Neutrophil (primary cell): ENCODE data around the gene NID1.

Experiments used
- H3K27ac ChIP-seq: fragments of 200-600 bp; sonication (generic); 2 replicates; pipeline ENCODE4 v1.5.1; 2016; ENCODE audit warnings: mild to moderate bottlenecking, moderate library complexity
- H3K27me3 ChIP-seq: fragments of 200-600 bp; sonication (generic); 2 replicates; pipeline ENCODE4 v1.6.0; 2016; ENCODE audit warnings: mild to moderate bottlenecking
- H3K36me3 ChIP-seq: fragments of 200-600 bp; sonication (generic); 2 replicates; pipeline ENCODE4 v1.5.1; 2017
- H3K4me1 ChIP-seq, 2 experiments: fragments of 200-600 bp in 1 of 2; sonication (generic) in 1 of 2; 1 replicate in 1 of 2; 2 replicates in 1 of 2; pipeline versions ENCODE4 v1.5.1 to v1.6.1; 2013 to 2016; ENCODE audit warnings: low read depth in 1 of 2, low read length in 1 of 2, mild to moderate bottlenecking in 1 of 2, moderate library complexity in 1 of 2; ENCODE audit not compliant: control insufficient read depth in 1 of 2, insufficient read depth in 1 of 2
- H3K4me3 ChIP-seq, 2 experiments: fragments of 200-600 bp in 1 of 2; sonication (generic) in 1 of 2; 1 replicate in 1 of 2; 2 replicates in 1 of 2; pipeline ENCODE4 v1.5.1; 2013 to 2016; ENCODE audit warnings: low read depth in 1 of 2, low read length in 1 of 2, mild to moderate bottlenecking in 1 of 2, moderate library complexity in 1 of 2
- H3K9me3 ChIP-seq: fragments of 200-600 bp; sonication (generic); 2 replicates; pipeline ENCODE4 v1.5.1; 2016
- TF ChIP-seq, protein P1 (sequence below): fragments of 200-600 bp; sonication (generic); IDR thresholded peaks from 2 replicates; pipeline ENCODE4 v1.5.1; 2016; ENCODE audit warnings: antibody characterized with exemption

The NID1 gene, protein sequence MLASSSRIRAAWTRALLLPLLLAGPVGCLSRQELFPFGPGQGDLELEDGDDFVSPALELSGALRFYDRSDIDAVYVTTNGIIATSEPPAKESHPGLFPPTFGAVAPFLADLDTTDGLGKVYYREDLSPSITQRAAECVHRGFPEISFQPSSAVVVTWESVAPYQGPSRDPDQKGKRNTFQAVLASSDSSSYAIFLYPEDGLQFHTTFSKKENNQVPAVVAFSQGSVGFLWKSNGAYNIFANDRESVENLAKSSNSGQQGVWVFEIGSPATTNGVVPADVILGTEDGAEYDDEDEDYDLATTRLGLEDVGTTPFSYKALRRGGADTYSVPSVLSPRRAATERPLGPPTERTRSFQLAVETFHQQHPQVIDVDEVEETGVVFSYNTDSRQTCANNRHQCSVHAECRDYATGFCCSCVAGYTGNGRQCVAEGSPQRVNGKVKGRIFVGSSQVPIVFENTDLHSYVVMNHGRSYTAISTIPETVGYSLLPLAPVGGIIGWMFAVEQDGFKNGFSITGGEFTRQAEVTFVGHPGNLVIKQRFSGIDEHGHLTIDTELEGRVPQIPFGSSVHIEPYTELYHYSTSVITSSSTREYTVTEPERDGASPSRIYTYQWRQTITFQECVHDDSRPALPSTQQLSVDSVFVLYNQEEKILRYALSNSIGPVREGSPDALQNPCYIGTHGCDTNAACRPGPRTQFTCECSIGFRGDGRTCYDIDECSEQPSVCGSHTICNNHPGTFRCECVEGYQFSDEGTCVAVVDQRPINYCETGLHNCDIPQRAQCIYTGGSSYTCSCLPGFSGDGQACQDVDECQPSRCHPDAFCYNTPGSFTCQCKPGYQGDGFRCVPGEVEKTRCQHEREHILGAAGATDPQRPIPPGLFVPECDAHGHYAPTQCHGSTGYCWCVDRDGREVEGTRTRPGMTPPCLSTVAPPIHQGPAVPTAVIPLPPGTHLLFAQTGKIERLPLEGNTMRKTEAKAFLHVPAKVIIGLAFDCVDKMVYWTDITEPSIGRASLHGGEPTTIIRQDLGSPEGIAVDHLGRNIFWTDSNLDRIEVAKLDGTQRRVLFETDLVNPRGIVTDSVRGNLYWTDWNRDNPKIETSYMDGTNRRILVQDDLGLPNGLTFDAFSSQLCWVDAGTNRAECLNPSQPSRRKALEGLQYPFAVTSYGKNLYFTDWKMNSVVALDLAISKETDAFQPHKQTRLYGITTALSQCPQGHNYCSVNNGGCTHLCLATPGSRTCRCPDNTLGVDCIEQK

DNA sequence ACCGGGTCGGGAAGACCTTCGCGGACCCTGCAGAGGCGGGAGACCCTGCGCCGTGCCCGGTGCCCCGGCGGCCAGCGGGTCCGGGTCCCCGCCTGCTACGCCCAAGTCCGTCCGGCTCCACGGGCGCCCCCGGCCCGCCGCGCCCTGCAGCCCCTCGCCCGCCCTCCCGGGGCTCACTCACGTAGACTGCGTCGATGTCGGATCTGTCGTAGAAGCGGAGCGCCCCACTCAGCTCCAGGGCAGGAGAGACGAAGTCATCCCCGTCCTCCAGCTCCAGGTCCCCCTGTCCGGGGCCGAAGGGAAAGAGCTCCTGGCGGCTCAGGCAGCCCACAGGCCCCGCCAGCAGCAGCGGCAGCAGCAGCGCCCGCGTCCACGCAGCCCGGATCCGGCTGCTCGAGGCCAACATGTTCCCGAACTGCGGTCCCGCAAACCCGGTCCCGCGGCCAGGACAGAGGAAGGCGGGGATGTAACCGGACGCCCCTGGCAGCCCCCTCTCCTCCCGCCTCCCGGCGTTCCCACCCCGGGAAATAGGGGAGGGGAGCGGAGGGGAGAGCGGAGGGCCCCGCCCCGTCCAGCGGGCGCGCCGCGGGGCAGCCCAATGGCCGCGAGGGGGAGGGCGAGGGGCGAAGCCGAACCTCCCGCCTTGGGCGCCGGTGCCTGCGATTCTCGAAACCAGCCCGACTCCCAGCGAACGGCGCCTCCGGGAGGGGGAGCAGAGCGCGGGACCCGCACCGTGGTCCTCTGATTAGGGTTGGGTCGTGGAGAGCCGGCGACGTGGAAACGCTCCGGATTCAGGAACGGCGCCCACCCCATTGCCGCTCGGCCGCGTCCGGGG, at the start of gene NID1:
Gene NID1, minus strand, starts transcription at position 417 of the 835 bp plus-strand sequence. Its CDS starts 11 bp downstream, at position 406.
- peaks cover 19% of the 10 kb centered on the region in 2 experiments for H3K4me1 ChIP-seq
- no peaks in the 10 kb centered on the region for H3K9me3 ChIP-seq
- peaks cover 87% of the 10 kb centered on the region for H3K27me3 ChIP-seq
- H3K36me3 ChIP-seq: no peaks in the 10 kb centered on the region
- peak within 1 kb of the TSS; percentile 24 to 58 for H3K4me3 ChIP-seq
- TF ChIP-seq, protein P1, sequence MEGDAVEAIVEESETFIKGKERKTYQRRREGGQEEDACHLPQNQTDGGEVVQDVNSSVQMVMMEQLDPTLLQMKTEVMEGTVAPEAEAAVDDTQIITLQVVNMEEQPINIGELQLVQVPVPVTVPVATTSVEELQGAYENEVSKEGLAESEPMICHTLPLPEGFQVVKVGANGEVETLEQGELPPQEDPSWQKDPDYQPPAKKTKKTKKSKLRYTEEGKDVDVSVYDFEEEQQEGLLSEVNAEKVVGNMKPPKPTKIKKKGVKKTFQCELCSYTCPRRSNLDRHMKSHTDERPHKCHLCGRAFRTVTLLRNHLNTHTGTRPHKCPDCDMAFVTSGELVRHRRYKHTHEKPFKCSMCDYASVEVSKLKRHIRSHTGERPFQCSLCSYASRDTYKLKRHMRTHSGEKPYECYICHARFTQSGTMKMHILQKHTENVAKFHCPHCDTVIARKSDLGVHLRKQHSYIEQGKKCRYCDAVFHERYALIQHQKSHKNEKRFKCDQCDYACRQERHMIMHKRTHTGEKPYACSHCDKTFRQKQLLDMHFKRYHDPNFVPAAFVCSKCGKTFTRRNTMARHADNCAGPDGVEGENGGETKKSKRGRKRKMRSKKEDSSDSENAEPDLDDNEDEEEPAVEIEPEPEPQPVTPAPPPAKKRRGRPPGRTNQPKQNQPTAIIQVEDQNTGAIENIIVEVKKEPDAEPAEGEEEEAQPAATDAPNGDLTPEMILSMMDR: no peak
- H3K27ac ChIP-seq: no peak within 1 kb of the TSS

DNA sequence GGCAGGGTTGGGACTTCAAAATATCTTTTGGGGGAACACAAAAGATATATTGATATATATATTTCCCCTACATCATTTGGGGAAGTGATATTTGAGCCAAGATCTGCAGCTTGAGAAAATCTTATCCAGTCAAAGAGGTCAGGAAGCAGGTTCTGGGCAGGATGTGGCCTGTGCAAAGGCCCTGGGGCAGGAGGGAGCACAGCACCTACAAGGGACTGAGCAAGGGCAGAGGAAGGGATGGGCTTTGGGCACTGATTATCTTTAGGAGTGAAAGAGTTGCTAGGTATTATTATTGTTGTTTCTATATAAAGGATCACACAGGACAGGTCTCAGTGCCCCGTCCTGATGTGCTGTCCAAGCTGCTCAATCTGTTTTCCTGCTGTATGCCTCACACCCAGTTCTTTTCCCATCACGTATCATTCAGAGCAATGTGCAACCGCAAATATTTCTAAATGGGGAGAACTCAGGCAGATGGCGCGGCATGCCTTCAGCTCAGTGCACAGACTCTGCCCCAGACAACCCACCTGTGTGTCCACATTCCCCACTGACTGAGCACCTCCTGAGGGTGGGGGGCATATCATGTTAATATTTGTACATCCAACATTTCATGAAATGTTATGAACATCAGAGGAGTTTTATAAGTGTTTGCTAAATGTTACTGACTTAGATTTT, 49.3 kb upstream of the NID1 start:
- Histone ChIP-seq H3K27ac (no peak overlapping the region), H3K4me1 (no peaks in the 10 kb centered on the region), H3K9me3 (no peaks in the 10 kb centered on the region), H3K27me3 (no peaks in the 10 kb centered on the region), H3K36me3 (no peaks in the 10 kb centered on the region), H3K4me3 (no peak overlapping the region)
- TF ChIP-seq, protein P1: no peak

DNA sequence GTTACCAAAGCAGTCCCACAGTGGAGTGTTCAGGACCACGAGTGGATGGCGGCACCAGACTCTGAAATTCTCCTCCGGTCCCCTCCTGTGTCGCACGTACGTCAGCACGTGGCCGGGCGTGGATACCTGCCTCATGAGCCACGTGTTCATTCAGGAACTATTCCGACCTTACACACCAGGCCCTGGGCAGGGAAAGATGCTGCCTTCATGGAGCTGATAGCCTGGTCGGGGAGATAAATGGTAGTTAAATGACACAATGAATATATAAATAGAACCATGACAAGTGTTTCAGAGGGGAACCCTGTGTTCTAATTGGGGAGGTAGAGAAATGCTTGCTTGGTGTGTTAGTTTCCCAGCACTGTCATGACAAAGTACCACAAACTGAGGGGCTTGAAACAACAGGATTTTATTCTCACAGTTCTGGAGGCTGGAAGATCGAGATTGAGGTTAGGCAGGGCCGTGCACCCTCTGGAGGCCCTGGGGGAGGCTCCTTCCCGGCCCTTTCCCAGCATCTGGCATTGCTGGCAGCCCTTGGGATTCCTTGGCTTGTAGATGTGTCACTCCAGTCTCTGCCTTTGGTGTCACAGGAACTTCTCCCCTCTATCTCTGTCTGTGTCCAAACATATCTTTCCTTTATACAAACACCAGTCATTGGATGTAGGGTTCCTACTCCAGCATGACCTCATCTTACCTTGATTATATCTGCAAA, 48.6 kb upstream of the NID1 start:
- H3K4me1 ChIP-seq: no peaks in the 10 kb centered on the region
- no peak overlapping the region for H3K27ac ChIP-seq
- H3K36me3 ChIP-seq: no peaks in the 10 kb centered on the region
- no peaks in the 10 kb centered on the region for H3K27me3 ChIP-seq
- TF ChIP-seq, protein P1: no peak
- no peaks in the 10 kb centered on the region for H3K9me3 ChIP-seq
- no peak overlapping the region for H3K4me3 ChIP-seq

DNA sequence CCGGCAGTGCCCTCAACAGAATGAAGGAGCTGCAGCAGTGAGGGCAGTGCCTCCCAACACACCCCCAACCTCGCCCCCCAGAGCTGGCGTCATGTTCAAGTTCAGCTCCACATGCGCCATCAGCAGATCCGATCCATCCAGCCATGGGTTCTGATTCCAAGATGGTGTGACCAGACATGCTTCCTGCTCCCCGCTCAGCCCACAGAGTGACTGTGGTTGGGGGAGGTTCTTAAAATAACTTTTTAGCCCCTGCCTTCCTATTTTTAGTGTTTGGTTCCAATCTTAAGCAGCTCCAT, 47.4 kb upstream of the NID1 start:
- Histone ChIP-seq H3K36me3 (no peaks in the 10 kb centered on the region), H3K27me3 (no peaks in the 10 kb centered on the region), H3K4me3 (no peak overlapping the region), H3K27ac (no peak overlapping the region), H3K4me1 (no peaks in the 10 kb centered on the region), H3K9me3 (no peaks in the 10 kb centered on the region)
- TF ChIP-seq, protein P1: no peak
